Lower lobe of right lung (tissue), 2 donors: ENCODE data around the gene MYBPC3. TPM values are rescaled to one million over a fixed set of nuclear protein-coding genes. Genes with fewer than 3 reads are reported as not detected.

Source experiments
- ATAC-seq, 2 donors: fragments of 200-7000 bp; cut with Tn5 transposase; one replicate each; pipeline ENCODE4 v1.9.1; 2020 to 2022; ENCODE audit warnings: mild to moderate bottlenecking in 2 of 2, moderate library complexity in 2 of 2
- DNase-seq: peaks from one replicate; pipeline ENCODE4 v3.0.0-alpha.2; 2020
- H3K27ac ChIP-seq: fragments of 200-600 bp; one replicate; pipeline ENCODE4 v1.8.0; 2022
- H3K27me3 ChIP-seq: fragments of 200-600 bp; one replicate; pipeline ENCODE4 v1.8.0; 2022; ENCODE audit warnings: low read depth
- H3K36me3 ChIP-seq: fragments of 200-600 bp; one replicate; pipeline ENCODE4 v1.8.0; 2022; ENCODE audit warnings: mild to moderate bottlenecking
- H3K4me1 ChIP-seq: fragments of 200-600 bp; one replicate; pipeline ENCODE4 v1.8.0; 2022
- H3K4me3 ChIP-seq: fragments of 200-600 bp; one replicate; pipeline ENCODE4 v1.8.0; 2022; ENCODE audit warnings: mild to moderate bottlenecking
- H3K9me3 ChIP-seq: fragments of 200-600 bp; one replicate; pipeline ENCODE4 v1.8.0; 2022
- CTCF ChIP-seq: fragments of 200-600 bp; IDR thresholded peaks from one replicate; pipeline ENCODE4 v1.8.0; 2022; ENCODE audit warnings: antibody characterized with exemption, mild to moderate bottlenecking
- intact Hi-C: fragments of 100-400 bp; cut with DNase I; formaldehyde crosslinking; loops from one replicate; pipeline ENCODE4 v1.11.0; 2022
- total RNA-seq: library from RNA; stranded (reverse); fragmentation: NEBNext Ultra II Directional; extraction: Animal tissue kit (Norgen Biotek cat#: 25700); gene quantifications from one replicate; pipeline ENCODE4 v1.2.1, GENCODE V29; 2021
- donor health status: DM: no; HTN: yes; CAD: no; lungs with severe emphysema.

Gene MYBPC3
- total RNA-seq, 1 donor from 2014 or later, result 0.86 TPM

- Histone ChIP-seq H3K4me3 (no peak overlapping the region), H3K9me3 (no peaks in the 10 kb centered on the region), H3K36me3 (no peaks in the 10 kb centered on the region), H3K4me1 (no peaks in the 10 kb centered on the region), H3K27ac (no peak overlapping the region), H3K27me3 (no peaks in the 10 kb centered on the region)
- TF ChIP-seq CTCF, result no peak
- intact Hi-C loops, result no loop called here
- DNase-seq (no peak), ATAC-seq (no peak)
These were observed 5.4 kb downstream of the MYBPC3 start for GRCh38 chr11:47347137-47347536.

- Histone ChIP-seq H3K27ac (no peak overlapping the region), H3K4me1 (no peaks in the 10 kb centered on the region), H3K9me3 (no peaks in the 10 kb centered on the region), H3K36me3 (no peaks in the 10 kb centered on the region), H3K27me3 (no peaks in the 10 kb centered on the region), H3K4me3 (no peak overlapping the region)
- ATAC-seq, result no peak
- TF ChIP-seq CTCF, result no peak
- DNase-seq, result no peak
- intact Hi-C loops, result no loop called here
These were observed 6.5 kb downstream of the MYBPC3 start for GRCh38 chr11:47345890-47346563.

- DNase-seq (no peak), ATAC-seq (no peak)
- intact Hi-C loops, result no loop called here
- no peak overlapping the region for H3K27ac ChIP-seq
- H3K4me1 ChIP-seq, result no peaks in the 10 kb centered on the region
- no peaks in the 10 kb centered on the region for H3K36me3 ChIP-seq
- no peaks in the 10 kb centered on the region for H3K27me3 ChIP-seq
- H3K9me3 ChIP-seq, result no peaks in the 10 kb centered on the region
- no peak for TF ChIP-seq CTCF
- no peak overlapping the region for H3K4me3 ChIP-seq
These were observed 9.6 kb downstream of the MYBPC3 start for GRCh38 chr11:47342854-47343253.

- DNase-seq (no peak), ATAC-seq (no peak)
- H3K4me3 ChIP-seq, result no peak overlapping the region
- H3K27me3 ChIP-seq, result no peaks in the 10 kb centered on the region
- intact Hi-C loops, result no loop called here
- TF ChIP-seq CTCF, result no peak
- H3K36me3 ChIP-seq, result no peaks in the 10 kb centered on the region
- no peak overlapping the region for H3K27ac ChIP-seq
- no peaks in the 10 kb centered on the region for H3K9me3 ChIP-seq
- H3K4me1 ChIP-seq, result no peaks in the 10 kb centered on the region
These were observed 10.3 kb downstream of the MYBPC3 start for GRCh38 chr11:47342036-47342803.

- TF ChIP-seq CTCF, result no peak
- no peak overlapping the region for H3K4me3 ChIP-seq
- H3K27me3 ChIP-seq, result no peaks in the 10 kb centered on the region
- no peaks in the 10 kb centered on the region for H3K36me3 ChIP-seq
- intact Hi-C loops, result no loop called here
- H3K4me1 ChIP-seq, result no peaks in the 10 kb centered on the region
- ATAC-seq (no peak), DNase-seq (no peak)
- H3K9me3 ChIP-seq, result no peaks in the 10 kb centered on the region
- no peak overlapping the region for H3K27ac ChIP-seq
These were observed 11.3 kb downstream of the MYBPC3 start for GRCh38 chr11:47340980-47341775.
